HCT116 (cell line): Measurements from ENCODE around the gene LRRC74B.

Experiments
- CBX3 ChIP-seq: IDR thresholded peaks from 2 replicates; pipeline ENCODE4 v1.6.1; 2012; ENCODE audit warnings: low read depth
- EZH2 ChIP-seq: fragments of 200-600 bp; sonication (generic); IDR thresholded peaks from 2 replicates; pipeline ENCODE4 v1.6.1; 2017; ENCODE audit warnings: antibody characterized with exemption, mixed run types
- POLR2A ChIP-seq: IDR thresholded peaks from 2 replicates; pipeline ENCODE4 v1.7.0; 2011; ENCODE audit warnings: borderline replicate concordance; ENCODE audit not compliant: insufficient read depth, insufficient read length; ENCODE audit errors: extremely low read depth
- RAD21 ChIP-seq: IDR thresholded peaks from 2 replicates; pipeline ENCODE4 v1.6.1; 2012; ENCODE audit warnings: low read depth, mild to moderate bottlenecking
- ZBTB33 ChIP-seq: IDR thresholded peaks from 2 replicates; pipeline ENCODE4 v1.6.1; 2011; ENCODE audit warnings: mild to moderate bottlenecking, low read length, moderate library complexity; ENCODE audit not compliant: insufficient replicate concordance; ENCODE audit errors: extremely low read depth
- TF ChIP-seq, protein P1 (sequence below), 3 experiments: fragments of 200-600 bp in 1 of 3; sonication (generic) in 1 of 3; IDR thresholded peaks in 2 of 3; conservative IDR thresholded peaks in 1 of 3; 2 replicates each; pipeline ENCODE4 v1.5.1; 2012 to 2017; ENCODE audit warnings: low read depth in 2 of 3, low read length in 2 of 3, antibody characterized with exemption in 1 of 3, borderline replicate concordance in 1 of 3, control low read depth in 1 of 3, mild to moderate bottlenecking in 1 of 3, mixed read lengths in 1 of 3, mixed run types in 1 of 3, moderate library complexity in 1 of 3; ENCODE audit not compliant: insufficient read depth in 1 of 3

DNA sequence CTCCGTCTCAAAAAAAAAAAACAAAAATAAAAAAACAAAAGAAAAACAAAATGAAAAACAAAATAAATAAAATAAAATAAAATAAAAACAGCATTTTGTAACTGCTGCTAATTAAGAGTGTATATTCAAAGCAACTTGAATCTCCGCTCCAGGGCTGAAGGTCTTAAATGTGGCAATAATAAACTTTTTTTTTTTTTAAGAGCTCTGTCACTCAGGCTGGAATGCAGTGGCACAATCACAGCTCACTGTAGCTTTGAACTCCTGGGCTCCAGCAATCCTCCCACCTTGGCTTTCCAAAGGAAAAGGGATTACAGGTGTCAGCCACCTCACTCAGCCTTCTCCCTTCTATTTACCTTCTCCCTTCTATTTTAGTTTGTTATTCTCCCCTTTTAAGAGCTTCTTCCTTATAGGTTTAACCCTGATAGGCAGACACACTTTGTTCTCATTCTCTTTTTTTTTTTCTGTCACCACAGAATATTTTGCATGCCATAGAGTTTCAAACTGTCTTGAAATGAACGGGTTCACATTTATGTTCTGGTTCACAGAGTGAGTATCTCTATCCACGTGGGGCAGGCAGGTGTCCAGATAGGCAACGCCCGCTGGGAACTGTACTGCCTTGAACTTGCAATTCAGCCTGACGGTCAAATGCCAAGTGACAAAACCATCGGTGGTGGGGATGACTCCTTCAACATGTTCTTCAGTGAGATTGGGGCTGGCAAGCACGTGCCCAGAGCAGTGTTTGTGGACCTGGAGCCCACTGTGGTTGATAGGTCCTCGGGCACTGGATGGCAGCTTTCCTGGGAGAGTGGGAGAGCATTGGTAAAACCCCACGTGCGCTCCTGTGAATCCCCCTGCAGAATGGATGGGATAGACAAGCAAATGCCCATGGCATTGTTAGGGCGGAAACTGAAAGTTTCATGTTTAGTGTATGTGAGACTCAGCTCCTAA, 19.4 kb downstream of the LRRC74B start:
- TF ChIP-seq EZH2, result no peak
- no peak for TF ChIP-seq CBX3
- TF ChIP-seq POLR2A, result no peak
- TF ChIP-seq RAD21, result no peak
- TF ChIP-seq ZBTB33, result no peak
- TF ChIP-seq, protein P1, sequence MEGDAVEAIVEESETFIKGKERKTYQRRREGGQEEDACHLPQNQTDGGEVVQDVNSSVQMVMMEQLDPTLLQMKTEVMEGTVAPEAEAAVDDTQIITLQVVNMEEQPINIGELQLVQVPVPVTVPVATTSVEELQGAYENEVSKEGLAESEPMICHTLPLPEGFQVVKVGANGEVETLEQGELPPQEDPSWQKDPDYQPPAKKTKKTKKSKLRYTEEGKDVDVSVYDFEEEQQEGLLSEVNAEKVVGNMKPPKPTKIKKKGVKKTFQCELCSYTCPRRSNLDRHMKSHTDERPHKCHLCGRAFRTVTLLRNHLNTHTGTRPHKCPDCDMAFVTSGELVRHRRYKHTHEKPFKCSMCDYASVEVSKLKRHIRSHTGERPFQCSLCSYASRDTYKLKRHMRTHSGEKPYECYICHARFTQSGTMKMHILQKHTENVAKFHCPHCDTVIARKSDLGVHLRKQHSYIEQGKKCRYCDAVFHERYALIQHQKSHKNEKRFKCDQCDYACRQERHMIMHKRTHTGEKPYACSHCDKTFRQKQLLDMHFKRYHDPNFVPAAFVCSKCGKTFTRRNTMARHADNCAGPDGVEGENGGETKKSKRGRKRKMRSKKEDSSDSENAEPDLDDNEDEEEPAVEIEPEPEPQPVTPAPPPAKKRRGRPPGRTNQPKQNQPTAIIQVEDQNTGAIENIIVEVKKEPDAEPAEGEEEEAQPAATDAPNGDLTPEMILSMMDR (IDR thresholded peaks at IDR 0.05 in 2 of 3, conservative IDR thresholded peaks at IDR 0.05 in 1 of 3; ENCODE audit: borderline replicate concordance in 1 of 3, insufficient read depth in 1 of 3, low read depth in 2 of 3, low read length in 2 of 3), result no peak
